Middle frontal gyrus (tissue), 1 donor: Measurements from ENCODE around the gene PRKG1.
"Not testable (repeated sequence)": the region's sequence is repeated elsewhere in the genome, so short reads cannot be mapped to it uniquely, and the experiment has no call there.

ENCODE experiments used
- DNase-seq: peaks from one replicate; pipeline ENCODE4 v3.0.0-alpha.2; 2015; ENCODE audit warnings: low spot score; ENCODE audit errors: extremely low spot score

PRKG1 gene

DNA sequence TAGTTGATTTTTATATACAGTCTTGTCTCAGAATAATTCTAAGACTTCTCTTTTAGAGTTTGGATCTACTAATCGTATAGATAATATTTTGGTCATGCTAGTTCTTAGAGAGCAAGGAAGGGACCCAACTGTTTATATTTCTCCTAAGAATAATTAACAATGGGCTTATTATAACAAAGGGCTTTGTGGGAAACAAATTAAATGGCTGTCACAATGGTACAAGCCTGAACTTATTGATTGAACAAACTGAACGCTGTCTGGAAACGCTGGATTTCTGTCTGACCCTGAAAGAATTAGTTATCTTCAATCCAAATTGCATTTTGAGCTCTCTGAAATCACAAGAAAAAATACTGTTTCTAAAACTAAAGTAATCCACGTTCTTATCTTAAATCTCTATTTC, 568.3 kb downstream of the PRKG1 start:
- DNase-seq, result peak; percentile 5

DNA sequence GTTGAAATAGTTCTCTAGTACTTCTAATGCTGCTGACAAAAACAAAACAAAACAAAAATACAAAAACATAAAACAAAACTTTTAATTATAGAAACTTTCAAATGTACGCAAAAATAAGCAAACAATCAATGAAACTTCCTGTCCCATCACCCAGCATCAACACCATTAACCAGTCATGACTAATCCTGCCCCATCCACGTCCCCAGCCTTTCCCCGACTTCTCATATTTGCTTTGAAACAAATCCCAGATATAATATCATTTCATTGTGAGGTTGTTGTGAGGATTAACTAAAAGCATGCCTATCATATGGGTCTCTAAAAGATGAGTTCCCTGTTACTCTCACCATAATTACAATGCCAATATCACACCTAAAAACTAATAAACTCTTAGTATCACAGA, 569.4 kb downstream of the PRKG1 start:
- no peak for DNase-seq

DNA sequence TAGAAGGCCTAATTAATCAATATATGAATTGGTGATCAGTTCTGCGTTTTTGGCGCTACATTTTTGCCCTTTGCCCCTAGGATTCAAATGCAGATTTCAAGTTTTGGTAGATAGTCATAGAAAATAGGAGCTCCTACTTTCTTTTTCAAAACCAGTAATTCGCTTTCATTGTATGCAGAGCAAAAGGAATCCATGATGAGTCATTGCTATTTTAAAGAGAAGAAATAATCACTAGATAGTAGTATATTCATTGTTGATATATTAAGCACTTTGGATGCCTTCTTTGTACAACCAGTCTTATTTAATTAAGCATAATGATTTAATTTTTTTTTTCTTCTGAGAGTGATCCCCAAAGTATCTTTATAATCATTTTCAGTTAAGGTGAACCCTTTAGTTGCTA, 574.8 kb downstream of the PRKG1 start:
- no peak for DNase-seq

DNA sequence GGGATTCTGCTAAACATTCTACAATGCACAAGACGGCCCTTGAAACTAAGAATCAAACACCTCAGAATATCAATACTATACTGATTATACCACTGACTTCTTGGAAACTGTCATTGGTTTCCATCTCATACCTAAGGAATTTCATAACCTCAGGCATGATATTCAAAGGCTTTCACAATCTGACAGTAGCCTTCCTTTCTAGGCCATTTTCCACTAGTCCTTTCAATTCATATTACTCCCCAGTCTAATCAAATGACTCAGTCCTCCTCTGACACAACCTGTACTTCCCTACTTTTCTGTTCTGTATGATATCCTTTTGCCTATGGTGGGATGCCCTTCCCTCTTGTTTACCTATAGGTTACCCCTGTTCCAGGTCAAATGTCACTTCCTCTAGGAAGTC, 576.8 kb downstream of the PRKG1 start:
- no peak for DNase-seq

DNA sequence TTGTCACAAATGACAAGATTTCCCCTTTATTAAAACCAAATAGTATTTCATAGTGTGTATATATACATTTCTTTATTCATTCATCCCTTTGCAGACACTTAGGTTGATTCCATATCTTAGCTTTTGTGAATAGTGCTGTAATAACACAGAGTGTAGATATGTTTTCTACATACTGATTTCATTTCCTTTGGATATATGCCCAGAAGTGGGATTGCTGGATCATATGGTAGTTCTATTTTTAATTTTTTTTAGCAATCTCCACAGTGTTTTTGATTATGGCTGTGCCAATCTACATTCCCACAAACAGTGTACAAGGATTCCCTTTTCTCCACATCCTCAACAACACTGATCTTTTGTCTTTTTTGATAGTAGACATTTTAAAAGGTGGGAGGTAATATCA, 578.7 kb downstream of the PRKG1 start:
- no peak for DNase-seq

DNA sequence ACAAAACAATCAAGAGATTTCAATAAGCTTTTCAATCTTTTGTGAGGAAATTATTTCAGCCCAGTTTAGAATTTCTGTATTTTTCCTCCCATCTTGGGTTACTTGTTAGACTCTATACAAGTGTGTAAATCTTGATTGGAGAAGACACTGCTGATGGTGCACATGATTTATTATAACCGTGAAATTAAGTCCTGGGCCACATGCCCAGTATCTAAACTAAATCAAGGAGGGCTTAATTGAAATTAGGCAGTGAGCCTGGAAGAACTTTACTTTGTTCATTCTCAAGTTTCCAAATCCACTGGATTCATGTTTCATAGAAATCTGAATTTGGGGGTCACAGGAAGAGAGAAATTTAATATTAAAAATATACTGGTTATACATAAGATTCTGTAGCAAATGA, 580.6 kb downstream of the PRKG1 start:
- DNase-seq, result peak; percentile 19

DNA sequence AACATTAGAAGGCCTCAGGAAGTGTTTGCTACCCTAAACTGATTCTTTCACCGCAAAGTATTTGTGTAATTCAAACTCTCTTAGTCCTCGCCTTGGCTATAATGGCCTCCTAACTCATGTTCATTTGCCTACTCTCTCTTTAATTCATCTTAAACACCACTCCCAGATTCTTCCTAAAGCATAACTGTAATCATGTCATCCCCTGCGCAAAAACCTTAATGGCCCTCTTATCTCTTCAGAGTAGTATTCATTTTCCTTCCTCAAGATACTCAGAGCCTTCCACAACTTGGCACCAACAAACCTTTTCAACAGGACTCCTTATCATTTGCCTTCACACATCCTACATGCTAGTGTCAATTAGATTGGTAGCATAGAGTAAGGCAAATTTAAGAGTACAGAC, 582.2 kb downstream of the PRKG1 start:
- DNase-seq, result no peak

DNA sequence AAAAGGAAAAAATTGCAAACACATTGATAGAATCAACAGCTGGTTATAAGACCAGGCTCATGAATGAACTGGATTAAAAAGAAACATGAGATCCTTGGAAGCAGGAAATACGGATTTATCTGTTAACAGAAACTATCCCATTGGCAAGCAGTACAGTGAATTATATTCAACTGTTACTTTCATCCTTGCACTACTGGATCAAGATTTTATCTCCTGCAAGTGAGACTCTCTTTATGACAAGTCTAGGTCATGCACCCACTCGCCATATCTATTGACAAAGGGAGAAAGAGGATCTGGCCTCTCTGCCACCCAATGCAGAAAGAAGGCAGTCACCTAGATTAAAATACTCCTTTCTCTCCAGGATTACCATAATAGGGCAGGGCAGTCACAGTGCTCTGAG, 583.7 kb downstream of the PRKG1 start:
- no peak for DNase-seq

DNA sequence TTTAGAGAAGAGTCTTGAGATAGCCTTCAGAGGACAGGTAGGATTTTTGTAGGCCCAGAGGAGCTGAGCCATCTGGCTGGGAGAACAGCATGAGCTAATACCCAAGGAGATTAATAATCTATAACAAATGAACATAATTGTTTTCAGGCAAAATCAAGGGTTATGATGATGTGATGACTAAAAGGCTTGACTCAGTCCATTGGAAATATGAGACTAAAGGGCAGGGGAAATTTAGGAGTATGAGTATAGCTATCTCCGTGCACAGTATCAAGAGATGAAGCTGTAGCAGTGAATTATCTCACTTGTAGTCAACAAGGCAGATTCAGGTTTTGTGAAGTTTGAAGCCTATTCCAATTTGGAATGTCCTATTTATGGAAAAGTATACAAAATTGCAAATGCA, 585.1 kb downstream of the PRKG1 start:
- no peak for DNase-seq

DNA sequence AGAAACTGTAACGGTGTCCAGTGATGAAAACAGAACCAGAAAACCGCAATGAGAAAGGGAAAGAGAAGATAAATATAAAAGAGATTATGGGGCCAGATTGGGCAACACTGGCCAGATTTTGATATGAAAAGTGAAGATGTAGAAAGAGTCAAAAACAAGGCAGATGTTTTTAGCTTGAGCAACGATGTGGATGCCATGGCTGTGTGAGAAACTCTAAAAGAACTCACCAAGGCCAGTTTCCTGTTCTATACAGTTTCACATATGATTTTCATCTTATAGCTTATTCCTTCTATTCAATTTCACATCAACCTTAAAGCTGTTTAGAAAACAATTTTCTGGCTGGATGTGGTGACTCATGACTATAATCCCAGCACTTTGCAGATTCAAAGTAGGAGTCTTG, 588.8 kb downstream of the PRKG1 start:
- no peak for DNase-seq

DNA sequence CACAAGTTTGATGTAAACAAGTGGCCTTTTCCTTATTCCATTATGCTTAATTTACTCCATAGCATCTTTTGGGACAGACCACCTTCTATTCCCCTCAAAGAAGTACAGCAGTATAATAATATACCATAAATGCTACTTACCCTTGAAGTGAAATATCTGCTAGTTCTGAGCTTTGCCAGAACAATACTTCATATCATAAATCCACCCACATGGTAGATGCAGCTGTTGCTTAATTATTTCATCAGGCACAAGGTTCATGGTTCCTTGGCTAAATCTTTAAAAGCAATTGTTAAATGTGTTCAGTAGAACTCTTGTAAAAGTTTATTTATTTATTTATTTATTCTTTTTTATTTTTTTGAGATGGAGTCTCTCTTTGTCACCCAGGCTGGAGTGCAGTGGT, 592.2 kb downstream of the PRKG1 start:
- DNase-seq, result no peak

DNA sequence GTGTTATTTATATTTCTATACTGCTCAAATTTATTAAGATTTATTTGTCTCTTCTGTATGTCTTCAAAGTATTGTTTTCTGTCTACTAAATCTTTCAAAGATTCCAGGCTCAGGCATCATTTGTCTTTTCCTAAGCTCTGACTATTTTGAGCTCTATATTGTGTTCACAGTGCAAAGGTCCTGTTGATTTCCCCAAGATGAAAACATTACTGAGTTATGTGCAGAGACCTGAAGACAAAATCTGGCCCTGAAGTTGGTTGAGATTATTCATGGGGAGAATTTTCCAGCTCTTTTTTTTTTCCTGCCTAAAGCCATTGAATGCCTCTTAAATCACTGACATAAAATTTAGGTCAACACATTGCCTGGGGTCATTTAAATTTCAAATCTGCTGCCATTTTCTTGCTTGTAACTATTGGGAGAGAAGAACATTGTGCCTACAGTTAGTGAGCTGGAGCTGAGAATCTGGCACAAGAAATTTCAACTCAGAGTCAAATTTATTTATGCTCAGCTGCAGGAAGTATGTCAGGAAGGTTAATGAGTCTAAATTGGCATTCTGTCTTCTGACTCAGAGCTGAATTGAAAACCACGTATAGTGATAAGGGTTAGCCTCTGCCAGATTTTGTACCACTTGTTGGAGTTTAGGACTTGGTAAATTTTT, 593.5 kb downstream of the PRKG1 start:
- no peak for DNase-seq

DNA sequence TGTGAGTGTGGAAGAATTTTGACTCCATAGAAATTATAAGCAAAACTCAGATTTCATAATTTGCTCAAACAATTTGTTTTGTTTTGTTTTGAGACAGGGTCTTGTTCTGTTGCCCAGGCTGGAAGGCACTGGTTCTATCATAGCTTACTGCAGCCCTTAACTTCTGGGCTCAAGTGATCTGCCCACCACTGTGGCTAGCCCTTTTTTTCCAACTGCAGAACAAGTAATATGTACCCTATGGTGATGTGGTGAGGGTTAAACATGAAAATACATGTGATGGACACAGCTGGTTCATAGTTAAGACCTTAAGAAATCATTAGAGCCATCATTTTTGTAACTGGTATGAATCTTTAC, 594.0 kb downstream of the PRKG1 start:
- no peak for DNase-seq

DNA sequence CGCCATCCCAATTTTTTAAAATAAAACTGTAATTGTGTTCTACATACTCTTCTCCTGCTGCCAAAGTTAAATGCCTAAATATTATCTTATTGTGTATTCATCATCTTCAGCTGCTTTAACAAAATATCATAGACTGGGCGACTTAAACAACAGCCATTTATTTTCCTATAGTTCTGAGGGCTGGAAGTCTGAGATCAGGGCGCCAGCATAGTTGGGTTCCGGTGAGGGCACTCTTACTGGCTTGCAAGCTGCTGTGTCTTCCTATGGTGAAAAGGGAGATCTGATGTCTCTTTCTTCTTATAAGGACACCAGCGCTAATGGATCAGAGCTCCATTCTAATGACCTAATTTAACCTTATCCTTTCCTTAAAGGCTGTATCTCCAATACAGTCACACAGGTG, 594.8 kb downstream of the PRKG1 start:
- DNase-seq, result no peak

DNA sequence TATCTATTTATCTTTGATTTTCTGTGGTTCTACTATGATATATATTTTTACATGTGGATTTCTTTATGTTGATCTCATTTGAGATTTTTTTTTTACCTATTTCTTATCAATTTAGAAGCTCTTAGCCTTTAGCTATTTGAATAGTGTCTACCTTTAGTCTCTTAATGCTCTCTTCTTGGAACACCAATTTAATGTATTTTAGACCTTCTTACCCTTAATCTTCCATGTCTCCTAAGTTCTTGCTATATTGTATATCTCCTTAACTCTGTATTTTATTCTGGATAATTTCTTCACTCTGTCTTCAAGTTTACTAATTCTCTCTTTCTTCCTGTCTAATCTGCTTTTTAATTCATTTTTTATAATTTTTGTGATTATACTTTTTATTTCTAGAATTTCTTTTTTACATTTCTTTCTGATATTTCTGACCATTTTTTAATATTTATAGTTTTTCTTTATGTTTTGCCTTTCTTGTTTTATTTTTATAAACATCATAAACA, 597.8 kb downstream of the PRKG1 start:
- DNase-seq, result no peak

DNA sequence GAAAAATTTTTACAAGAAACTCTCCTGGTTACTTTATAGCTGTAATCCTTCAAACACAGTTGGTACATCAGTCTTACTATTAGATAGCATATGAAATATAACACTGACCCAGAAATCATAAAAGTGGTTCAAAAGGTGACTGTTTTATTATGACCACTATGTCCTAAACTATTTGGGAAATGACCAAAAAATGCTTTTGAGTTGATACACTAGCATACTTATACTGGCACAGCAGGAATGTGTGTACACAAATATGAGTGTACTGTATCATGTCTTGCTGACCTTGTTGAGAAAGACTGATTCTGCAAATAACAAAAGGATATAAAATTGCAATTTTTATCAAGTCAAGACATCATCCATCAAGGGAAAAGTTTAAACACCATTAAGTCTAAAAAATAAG, 600.8 kb downstream of the PRKG1 start:
- no peak for DNase-seq

DNA sequence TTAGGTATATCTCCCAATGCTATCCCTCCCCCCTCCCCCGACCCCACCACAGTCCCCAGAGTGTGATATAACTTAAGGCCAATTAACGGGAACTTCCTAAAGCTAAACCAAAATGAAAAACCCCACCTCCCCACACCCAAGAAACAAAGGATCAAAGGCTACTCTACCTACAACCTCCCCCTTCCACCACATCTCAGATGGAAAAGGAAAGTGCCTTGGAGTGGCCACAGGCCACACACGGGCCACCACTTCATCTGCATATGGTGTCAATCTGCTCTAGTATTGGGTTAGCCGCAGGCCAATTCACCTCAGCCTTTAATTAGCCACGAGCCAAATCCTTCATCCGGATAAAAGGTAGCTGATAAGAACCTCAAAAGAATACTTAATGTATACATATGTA, 605.6 kb downstream of the PRKG1 start:
- DNase-seq, result no peak

DNA sequence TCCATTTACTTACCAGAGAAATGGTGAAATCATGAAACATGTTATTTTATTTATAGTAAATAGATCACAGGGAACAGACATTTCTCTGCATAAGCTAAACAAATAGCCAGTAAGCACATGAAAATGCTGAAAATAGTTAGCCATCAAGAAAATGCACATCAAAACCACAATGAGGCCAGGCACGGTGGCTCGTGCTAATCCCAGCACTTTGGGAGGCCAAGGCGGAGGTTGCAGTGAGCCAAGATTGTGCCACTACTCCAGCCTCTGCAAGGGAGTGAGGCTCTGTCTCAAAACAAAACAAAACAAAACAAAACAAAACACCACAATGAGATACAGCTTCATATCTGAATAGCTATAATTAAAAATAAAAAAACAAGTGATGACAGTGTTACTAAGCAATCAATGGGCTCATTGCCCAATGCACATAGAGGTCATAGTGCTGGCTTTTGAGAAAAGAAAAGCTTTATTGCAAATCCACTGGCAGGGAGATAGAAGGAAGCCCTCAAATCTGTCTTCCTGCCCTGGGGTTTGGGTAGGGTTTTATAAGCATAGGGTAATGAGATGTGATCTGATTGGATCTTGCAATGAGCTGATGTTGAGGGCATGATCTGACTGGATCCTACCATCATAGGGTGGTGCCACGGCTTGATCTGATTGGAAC, 608.9 kb downstream of the PRKG1 start:
- no peak for DNase-seq

DNA sequence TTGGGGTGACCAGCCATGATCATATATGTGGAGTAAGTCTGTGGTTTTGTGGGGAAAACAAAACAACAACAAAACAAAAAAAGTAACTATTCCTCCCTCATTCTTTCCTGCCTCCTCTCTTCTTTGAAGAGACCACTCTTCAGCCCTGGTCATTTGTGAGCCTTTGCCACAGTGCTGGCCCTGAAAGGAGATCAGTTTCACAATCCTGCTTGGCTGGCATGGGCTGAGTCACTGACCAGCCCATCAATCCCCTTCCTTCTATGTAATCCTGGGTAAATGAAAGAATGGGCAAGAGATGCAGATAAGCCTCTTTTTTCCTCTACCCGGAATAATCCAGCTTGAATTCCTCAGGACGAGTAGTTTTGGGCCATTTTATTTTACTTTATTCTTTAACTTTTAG, 611.5 kb downstream of the PRKG1 start:
- no peak for DNase-seq

DNA sequence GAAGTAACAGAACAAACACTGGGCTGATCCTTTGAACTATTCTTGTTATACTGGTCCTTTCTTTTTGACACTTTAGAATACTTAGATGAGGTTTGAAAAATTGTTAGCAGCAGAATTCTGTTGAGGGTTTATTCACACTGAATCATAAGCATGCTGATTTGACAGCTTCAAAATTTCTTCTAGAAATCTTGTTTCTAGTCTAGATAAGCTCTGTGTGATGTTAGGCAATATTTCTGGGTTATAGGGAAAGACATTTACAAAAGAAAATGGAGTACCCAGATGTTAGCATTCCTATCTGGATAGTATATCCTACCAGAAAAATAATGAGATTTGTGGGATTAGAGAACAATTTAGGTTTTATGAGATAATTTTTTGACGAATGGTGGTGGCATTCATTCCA, 613.0 kb downstream of the PRKG1 start:
- no peak for DNase-seq

DNA sequence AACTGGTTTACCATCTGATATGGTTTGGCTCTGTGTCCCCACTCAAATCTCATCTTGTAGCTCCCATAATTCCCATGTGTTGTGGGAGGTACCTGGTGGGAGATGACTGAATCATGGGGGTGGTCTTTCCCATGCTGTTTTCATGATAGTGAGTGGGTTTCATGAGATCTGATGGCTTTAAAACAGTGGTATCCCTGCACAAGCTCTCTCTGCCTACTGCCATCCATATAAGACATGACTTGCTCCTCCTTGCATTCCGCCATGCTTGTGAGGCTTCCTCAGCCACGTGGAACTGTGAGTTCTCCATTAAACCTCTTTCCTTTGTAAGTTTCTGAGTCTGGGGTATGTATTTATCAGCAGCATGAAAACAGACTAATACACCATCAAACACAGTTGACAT, 614.5 kb downstream of the PRKG1 start:
- DNase-seq, result not testable (repeated sequence)

DNA sequence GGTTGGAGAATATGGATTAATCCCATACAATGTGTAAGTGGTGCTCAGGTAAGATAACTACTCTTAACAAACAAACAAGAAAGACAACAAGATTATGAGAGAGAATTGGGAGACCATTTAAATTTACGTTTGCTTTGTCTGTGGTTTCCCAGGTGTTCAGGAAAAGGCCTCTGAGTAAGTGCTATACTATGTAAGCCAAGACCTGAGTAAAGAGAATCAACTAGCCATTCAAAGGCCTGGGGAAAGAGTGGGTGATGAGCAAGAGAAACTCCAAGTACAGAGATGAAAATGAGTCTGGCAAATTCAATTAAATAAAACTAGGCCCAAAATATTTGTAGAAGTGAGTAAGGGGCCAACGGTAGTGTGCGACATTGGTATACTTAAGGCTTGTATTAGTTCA, 615.2 kb downstream of the PRKG1 start:
- DNase-seq, result no peak

DNA sequence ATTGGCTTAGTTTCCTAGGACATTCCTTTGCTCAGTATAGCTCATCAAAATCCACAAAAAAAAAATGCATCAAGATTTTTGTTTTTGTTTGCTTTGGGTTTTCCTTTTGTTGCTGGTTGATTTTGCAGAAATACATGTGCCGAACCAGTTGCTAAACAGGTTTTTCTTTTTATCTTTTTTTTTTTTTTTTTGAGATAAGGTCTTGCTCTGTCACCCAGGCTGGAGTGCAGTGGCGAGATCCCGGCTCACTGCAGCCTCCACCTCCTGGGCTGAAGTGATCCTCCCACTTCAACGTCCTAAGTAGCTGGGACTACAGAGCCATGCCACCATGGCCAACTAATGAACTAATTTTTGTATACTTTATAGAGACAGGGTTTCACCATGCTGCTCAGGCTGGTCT, 616.8 kb downstream of the PRKG1 start:
- no peak for DNase-seq
